NOMO-1 (cell line): ENCODE data around the gene ZFYVE27.

ENCODE experiments used
- DNase-seq, 2 experiments: peaks; one replicate each; lab custom pipeline; 2025; ENCODE audit not compliant: unreplicated experiment in 2 of 2; lab: John Stamatoyannopoulos, UW

Gene ZFYVE27

DNA sequence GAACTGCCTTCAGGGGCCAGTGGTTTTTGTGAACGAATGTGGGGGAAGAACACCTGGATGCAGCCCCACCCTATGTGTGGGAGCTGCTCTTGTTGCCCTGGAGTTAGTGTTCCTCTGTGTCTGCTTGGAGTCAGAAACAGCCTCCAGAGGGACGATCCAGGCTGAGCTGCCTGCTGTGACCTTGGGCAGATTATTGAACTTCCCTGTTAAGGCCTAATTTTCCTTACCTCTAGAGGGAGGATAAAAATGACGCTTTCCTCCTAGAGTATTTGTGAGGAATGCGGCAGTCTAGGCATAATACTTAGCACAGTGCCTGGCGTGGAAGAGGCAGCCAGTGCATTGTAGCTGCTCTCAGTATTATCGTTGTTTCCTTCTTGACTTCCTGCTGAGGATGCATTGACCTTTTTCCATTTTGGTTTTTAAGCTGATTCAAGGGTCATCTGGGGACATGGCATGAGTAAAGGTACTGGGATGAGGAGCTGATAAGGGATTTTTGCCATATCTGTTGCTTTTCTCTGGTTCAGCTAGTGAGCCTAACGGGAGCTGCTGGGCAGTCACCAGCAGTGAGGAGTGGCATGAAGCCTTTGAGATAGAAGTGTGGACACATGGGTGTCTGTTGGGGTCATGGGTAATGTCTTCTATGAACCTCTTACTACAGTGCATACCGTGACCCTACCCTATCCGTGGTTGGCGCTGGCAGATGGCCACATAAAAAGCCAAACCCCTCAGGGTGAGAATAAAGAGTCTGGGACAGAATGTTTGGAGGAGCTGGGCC lies 6.4 kb downstream of the ZFYVE27 start:
- no peak for DNase-seq

DNA sequence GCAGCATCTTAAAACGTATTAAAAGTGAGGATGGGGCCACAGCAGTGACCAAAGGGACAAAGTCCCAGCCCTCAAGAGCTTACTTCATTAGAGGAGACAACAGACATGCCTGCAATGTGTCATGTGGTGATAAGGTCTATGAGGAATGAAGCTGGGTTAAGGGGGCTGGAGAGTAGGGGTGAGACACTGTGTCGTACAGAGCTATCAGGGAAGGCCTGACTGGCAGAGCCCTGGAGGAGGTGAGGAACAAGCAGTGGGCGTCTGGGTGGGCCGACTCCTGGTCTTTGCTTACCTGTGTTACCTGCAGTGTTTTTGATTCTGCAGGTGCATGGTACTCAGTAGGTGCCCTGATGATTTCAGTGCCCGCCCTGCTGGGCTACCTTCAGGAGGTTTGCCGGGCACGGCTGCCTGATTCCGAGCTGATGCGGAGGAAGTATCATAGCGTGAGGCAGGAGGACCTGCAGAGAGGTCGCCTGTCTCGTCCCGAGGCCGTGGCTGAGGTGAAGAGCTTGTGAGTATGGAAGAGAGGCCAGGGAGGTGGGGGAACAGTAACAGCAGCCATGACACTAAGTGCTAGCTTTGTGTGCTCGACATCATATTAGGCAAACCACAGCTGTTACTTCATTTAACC lies 7.6 kb downstream of the ZFYVE27 start:
- DNase-seq = no peak

DNA sequence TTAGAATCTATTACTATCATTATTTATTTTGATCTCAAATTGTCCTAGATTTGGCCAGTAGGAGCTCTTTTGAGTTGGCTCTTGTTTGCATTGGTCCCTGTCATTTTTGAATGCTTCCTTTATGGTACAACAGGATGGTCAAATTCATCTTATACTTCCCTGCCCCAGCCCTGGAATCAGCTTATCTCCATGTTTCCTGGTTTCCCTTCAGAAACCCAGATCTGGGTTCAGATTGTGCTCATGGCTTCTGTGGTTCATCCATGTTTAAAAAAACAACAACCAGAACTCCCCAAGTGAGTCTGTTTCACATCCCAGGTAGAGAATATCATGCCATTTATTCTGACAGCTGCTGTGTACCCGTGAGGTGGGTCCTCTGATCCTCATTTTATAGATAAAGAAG lies 10.6 kb downstream of the ZFYVE27 start:
- no peak for DNase-seq

DNA sequence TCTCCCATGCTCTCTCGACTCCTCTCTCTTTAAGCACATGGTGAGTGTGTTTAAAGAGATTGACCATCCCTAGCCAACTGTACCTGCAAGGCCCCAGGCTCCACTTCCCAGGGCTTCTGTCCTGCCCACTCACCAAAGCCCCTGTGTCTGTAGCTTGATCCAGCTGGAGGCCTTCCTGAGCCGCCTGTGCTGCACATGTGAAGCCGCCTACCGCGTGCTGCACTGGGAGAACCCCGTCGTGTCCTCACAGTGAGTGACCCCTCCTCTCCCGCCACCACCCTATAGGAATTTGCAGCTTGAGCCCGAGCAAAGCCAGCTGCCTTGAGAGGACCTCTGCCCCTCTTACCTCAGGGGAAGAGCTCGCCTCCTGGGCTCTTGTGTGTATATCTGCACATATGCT lies 11.2 kb downstream of the ZFYVE27 start:
- no peak for DNase-seq

DNA sequence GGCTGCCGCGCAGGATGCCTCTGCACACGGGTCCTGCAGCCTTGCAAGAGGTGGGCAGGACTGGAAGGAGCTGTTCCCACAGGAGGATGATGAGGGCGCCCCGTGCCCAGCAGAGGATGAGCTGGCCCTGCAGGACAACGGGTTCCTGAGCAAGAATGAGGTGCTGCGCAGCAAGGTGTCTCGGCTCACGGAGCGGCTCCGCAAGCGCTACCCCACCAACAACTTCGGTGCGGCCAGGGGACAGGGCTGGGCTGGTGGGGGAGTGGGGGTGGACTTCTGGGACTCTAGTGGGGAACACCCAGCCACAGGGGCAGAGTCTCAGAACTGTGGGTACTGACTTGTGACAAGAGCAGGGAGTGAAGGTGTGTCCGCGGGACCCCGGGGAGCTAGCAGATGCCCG lies 16.0 kb downstream of the ZFYVE27 start:
- DNase-seq = no peak

DNA sequence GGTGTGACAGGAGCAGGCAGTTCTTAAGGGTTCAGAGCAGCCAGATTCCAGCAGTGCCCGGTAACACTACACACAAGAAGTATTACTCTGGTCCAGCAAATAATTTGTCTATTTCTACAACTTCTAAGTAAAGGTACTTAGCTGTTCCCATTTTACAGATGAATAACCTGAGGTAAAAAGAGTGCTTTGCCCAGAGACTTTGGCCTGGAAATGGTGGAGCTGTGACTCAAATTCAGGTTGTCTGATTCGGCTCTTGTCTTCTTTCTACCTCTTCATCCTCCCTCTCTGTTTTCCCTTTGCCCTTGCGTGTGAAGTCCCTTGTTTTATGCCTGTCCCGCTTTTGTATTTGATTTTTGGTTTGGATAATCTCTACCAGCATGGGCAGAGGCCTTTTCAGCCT lies 17.8 kb downstream of the ZFYVE27 start:
- no peak for DNase-seq

DNA sequence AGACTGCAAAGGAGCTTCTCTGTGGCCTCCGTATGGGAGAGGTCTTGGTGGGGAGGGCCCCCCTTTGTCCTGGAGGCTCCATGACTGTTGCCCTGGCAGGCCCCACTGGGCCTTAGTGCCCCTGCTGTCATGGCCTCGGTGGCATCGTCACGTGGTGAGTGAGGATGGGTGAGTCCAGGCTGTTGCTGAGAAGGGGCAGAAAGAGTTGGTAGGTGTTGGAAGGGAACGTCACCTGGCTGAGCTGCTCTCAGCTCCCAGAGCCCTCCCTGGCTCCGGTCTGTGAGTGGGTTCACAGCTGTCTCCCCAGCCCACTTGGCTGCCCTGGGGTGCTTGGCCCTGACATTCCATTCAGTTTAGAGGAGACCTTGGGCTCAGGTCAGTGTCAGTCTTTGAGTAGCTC lies 18.8 kb downstream of the ZFYVE27 start:
- no peak for DNase-seq

DNA sequence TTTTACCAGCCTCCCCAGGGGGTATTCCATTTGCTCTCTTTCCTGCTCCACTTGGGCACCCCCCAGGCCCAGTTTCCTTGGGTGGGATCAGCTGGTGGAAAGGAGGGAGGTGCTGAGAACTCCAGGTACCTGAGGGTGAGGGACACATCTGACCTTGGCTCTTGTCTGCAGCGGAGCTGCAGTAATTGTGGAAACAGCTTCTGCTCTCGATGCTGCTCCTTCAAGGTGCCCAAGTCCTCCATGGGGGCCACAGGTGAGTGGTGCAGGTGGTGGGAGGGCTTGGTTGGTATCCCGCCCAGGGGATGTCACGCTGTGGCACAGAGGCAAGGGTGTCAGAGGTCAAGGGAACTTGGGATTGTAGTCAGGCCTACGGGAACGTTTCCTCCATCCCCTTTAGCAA lies 20.5 kb downstream of the ZFYVE27 start:
- DNase-seq = no peak

DNA sequence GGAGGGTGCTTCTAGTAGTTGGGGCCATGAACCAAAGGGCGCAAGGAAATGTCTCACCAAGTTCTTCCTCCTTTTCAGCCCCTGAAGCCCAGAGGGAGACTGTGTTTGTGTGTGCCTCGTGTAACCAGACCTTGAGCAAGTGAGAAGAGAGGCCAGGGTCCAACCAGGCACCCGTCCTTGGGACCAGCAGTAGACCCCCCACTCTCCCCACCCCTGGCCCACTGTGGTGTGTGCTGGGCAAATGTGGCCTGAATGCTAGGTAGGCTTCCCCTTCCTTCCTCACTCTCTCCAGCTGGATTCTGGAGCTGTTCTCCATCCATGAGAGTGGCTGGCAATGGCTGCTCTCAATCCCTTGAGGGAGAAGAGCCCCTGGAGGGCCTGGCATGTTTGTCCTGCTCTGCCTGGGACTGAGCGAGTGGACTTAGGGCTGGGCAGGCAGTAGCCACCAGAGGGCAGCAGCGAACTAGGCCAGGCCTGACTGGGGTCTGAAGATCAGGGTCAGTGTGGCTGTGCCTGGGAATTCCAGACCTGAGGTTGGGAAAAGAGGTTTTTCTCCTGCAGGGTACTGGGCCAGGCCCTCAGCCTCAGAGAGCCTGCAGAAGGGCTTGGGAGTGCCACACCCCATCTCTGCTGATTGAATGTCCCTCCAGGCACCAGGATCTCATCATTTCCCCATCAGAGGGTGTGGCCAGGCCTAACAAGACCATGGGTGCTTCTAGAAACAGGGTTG lies 22.4 kb downstream of the ZFYVE27 start:
- peak; percentile 24 to 30 for DNase-seq

DNA sequence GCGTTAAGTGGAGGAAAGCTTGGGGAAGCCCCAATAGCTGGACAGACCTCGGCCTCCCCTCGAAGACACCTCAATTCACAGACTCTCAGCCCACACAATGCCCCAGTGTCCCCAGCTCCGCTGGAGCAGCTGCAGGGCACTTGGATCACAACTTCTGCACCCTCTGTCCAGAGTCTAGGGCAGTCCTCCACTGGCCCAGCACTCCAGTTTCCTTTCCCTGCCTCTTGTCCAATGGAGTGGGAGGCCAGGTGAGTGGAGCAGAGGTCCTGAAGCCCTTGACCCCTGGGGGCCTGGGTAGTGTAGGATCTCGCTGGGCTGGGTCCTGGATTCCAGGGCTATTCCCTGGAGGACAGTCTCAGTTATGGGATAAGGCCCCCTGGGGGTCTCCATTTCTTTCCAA lies 23.0 kb downstream of the ZFYVE27 start:
- no peak for DNase-seq

DNA sequence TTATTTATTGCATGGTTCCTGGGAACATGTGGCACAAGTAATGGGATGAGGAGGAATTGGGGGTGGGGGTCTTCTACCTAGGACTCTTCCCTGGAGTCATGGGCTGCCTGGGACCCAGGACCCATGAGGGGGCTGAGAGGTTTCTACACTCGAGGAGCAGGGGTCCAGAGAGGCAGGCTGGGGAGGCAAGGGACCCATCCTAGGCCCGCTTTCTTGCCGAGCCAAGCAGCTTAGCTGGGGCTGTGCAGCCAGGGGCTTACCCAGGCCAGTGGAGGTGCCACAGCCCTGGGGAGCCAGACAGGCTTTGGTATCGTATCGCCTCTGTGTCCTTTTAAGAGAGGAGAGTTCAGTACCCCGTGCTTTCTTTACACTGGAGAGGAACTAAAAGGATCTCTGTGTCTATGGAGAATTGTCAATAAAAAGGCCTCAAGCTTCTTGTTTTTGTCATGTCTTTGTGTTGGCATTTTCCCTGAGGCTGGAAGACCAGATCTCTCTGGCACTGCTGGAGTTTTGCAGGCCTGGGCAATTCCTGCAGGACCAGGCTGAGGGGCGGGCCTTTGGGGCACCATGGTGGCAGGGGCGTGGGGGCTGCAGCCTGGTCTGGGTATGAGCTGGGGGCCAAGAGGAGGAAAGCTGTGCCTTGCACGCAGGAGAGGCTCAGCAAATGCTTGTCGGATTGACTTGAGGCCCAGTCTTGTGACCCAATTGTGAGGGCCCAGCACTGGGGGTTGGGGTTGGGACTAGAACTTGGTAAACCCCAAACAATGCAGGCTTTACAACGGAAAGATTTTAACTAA lies 23.7 kb downstream of the ZFYVE27 start:
- no peak for DNase-seq

DNA sequence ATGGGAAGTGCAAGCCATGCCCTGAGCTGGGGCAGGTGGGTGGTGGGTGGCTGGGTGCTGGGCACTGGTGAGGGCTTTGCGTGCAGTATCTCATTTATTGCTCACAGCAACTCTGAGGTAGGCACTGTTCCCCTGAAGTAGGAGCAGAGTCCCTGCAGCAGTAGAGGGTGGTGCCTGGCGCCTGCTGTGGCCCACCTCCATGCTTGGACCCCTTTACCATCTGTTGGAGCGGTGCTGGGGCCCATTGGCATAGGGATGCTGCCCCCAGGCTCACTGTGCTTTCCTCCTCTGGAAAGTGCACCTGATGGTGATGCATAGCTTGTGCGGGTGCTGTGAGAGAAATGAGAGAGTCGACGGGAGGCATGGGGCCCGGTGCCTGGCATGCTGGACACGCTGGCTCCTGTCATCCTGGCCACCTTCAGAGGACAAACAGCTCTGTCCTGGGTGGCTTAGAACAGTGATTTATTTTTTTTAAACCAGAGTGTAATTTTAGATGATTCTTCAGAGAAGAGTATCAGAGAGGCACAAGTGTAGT lies 24.5 kb downstream of the ZFYVE27 start:
- no peak for DNase-seq

DNA sequence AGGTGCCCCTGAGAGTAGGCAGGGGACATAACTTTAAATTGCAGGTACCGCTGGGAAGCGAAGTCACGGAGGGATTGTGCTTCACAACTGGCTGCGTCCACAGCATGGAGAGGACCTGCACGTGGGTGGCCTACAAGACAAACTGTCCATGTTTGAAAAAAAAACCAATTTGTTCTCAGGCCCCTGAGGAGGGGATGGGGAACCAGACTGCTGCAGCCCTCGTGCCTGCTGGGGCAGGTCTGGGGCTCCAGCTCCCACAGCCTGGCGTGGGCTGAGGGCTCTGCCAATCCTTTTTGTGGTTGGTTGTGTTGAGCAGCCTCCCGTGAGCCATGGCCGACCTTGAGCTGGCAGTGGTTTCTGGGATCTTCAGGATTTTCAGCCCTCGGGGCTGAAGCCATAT lies 25.1 kb downstream of the ZFYVE27 start:
- DNase-seq = no peak

DNA sequence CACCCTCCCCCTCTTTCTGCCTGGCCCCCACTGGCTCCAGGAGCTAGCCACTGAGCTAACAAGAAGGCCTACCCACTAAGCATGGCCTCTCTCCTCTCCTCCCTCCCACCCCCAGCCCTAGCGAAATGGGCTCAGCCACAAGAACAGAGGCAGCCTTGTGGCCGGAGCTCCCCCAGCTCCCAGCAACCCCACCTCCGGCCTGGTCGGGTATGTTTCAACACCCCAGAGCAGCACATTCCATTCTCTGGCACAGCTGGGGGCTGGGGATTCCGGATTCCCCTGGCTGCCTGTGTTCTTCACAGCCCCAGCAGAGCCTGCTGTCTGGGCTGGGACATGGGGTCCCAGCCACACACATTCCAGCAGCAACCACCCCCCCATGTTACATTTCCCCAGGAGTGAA lies 25.9 kb downstream of the ZFYVE27 start:
- no peak for DNase-seq

DNA sequence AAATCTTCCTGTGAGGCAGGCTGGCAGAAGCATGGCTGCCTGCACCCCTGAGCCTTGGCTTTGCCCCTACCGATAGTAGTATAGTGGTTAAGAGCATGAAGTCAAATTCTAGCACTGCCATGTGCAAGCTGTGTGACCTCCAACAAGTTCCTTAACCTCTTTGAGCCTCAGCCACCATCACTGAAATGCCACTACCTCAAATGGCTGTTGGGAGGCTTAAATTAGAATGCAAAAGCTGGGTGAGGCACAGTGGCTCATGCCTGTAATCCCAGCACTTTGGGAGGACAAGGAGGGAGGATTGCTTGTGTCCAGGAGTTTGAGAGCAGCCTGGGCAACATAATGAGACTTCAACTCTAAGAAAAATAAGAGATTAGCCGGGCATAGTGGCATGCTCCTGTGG lies 26.5 kb downstream of the ZFYVE27 start:
- DNase-seq = no peak

DNA sequence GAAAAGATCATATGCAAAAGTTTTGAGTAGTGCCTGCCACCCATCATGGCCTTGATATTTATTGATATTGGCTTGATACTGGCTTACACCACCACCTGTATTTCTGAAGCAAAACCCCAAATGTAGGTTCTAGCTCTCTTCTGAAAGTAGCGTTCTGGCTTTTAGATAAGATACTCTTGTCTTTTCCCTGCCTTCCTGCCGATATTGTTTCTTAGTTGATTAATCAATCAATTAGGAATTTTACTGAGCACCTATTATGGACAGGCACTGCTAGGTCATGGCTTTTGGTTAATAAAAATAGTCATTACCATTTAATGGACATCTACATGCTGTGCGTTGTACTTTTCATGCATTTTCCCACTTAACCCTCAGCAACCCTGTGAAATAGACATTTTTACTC lies 27.0 kb downstream of the ZFYVE27 start:
- no peak for DNase-seq

DNA sequence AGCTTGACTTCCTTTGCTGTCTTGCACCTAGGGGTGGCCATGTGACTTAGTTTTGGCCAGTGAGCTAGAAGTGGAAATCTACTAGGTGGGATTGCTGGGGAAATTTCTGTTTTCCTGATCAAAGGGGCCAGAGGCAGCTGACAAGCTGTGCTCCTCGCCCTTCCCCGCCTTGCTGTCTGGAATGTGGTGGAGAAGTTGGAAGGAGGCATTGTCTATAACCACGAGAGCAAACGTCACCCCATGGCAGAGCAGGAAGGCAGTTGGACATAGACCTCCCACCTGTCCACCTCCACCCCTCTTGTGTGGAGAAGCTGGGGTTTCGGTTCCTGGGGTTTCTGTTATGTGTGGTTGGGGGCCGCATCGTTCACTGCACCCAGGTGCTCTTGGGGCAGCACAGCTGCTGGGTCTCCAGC lies 27.6 kb downstream of the ZFYVE27 start:
- no peak for DNase-seq

DNA sequence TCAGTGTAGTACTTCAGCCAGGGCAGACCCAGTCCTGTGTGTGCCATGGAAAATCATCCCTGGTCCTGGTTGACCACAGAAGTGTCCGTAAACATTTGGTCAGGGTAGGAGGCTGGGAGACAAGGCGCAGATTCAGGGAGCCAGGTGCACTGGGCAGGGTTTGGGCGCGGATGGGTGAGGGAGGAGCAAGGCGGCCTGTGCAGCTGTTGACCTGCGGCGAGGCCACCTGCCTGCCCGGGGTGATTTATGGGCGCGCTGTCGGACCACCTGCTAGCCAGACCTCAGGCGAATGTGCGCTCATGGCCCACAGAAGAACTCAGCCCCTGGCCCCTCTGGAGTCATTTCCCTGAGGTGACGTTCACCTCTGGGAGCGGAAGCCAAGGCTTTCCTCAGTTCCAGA lies 28.3 kb downstream of the ZFYVE27 start:
- no peak for DNase-seq

DNA sequence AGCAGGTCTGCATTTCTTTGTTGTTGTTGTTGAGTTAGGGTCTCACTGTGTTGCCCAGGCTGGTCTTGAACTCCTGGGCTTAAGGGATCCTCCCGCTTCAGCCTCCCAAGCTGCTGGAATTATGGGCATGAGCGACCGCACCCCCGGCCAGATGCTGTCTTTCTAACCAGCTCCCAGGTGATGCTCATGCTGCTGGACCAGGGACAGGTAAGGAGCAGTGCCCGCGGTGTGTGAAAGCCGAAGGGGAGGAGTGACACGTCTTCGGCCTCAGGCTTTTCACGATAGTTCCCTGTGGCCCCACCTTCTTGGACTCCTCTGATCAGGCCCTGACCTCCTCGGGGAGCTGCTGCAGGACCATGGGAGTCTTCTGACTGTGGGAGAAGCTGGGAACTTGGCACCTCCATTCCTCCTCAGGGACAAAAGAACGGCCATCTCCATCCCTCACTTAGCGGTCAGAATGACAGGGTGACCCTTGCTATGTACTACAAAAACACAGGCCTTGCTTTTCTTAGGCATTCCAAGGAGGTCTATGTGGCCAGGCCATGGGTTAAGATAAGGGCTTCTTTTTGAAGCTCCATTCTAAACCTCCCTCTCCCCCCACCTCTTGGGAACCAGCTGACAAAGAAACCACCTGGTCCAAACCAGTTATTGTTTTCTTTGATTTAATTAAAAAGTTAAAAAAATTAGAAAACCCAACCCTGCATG lies 29.3 kb downstream of the ZFYVE27 start:
- no peak for DNase-seq
